ENCODE measurements around the gene TRAPPC3L. TPM values are rescaled to one million over a fixed set of nuclear protein-coding genes. Genes with fewer than 3 reads are reported as not detected.

The TRAPPC3L gene
- total and polyA plus RNA-seq, 2 of the 8 experiments (the other 6 are each of a cell fraction or from before 2014, with no cell fraction given): not detected

- H3K23ac ChIP-seq (ENCODE audit: insufficient read length): no peak overlapping the region
- no peak overlapping the region for H2BK12ac ChIP-seq (ENCODE audit: low read depth, low read length)
- no peak overlapping the region for H2BK15ac ChIP-seq (ENCODE audit: low read length)
- H2BK120ac ChIP-seq (replicated peaks; ENCODE audit: low read depth, low read length): no peak overlapping the region
- H3K23me2 ChIP-seq (ENCODE audit: low read depth, low read length): no peaks in the 10 kb centered on the region
- H3K56ac ChIP-seq (replicated peaks; ENCODE audit: insufficient read length, low read depth, low read length): no peak overlapping the region
- H3K79me2 ChIP-seq (ENCODE audit: control insufficient read depth in 1 of 2, insufficient read depth in 2 of 2, low read length in 2 of 2): no peaks in the 10 kb centered on the region
- H3K4me1 ChIP-seq (replicated peaks in 1 of 4; ENCODE audit: control insufficient read depth in 3 of 4, insufficient read depth in 4 of 4, low read length in 3 of 4): peaks cover 0 to 12% (median 9%) of the 10 kb centered on the region in 4 experiments; a peak in 5 of 7 replicates
- no peak overlapping the region for H3K4me2 ChIP-seq (ENCODE audit: insufficient read depth in 1 of 2, low read depth in 2 of 2, low read length in 2 of 2)
- no peaks in the 10 kb centered on the region for H3K27me3 ChIP-seq (replicated peaks in 1 of 4; ENCODE audit: control insufficient read depth in 3 of 4, extremely low read depth in 1 of 4, insufficient read depth in 3 of 4, low read length in 3 of 4)
- H3K18ac ChIP-seq (ENCODE audit: extremely low read depth, low read length): no peak overlapping the region
- H4K8ac ChIP-seq (ENCODE audit: extremely low read depth, insufficient read depth, low read length): no peak overlapping the region
- H3K9ac ChIP-seq (replicated peaks in 1 of 4; ENCODE audit: extremely low read depth in 1 of 4, low read depth in 3 of 4, low read length in 3 of 4): no peak overlapping the region
- H2BK20ac ChIP-seq (ENCODE audit: low read length): no peak overlapping the region
- no peak overlapping the region for H4K91ac ChIP-seq (replicated peaks; ENCODE audit: insufficient read length, low read length)
- WGBS, 2 experiments (ENCODE audit: extremely low coverage in 1 of 2, insufficient coverage in 1 of 2, insufficient read length in 1 of 2, insufficient replicate concordance in 2 of 2, low coverage in 1 of 2, low lambda C conversion rate in 2 of 2, missing lambda C conversion rate in 1 of 2): 57 to 100% methylated on average over 1 to 9 of the region's 9 CpGs
- H3K14ac ChIP-seq (ENCODE audit: insufficient read length): no peak overlapping the region
- FAIRE-seq (peak; percentile 78), DNase-seq (ENCODE audit: low read depth in 1 of 2, low spot score in 2 of 2) (no peak)
- H3K79me1 ChIP-seq (ENCODE audit: low read depth, low read length): no peaks in the 10 kb centered on the region
- POLR2A ChIA-PET (ENCODE audit: partially characterized antibody): interaction anchor here (0.7 to 1.1 kb wide), 4 partner anchors 22 to 305 kb away, joined by 3 read pairs; partner anchors contain the start of genes CALHM5 and RWDD1
- H2BK5ac ChIP-seq (ENCODE audit: low read depth, low read length): no peak overlapping the region
- no peak overlapping the region for H3K27ac ChIP-seq (ENCODE audit: low read depth, low read length)
- H4K20me1 ChIP-seq (replicated peaks in 1 of 2; ENCODE audit: control insufficient read depth in 1 of 2, insufficient read depth in 2 of 2, low read length in 2 of 2): no peaks in the 10 kb centered on the region
- CTCF ChIA-PET (ENCODE audit: partially characterized antibody): interaction anchor here (0.6 to 4.5 kb wide), 36 partner anchors 9 to 316 kb away, joined by 3 to 60 read pairs (median 5); partner anchors contain the start of genes CALHM5, RSPH4A, RWDD1 and TSPYL4
- H3K36me3 ChIP-seq (ENCODE audit: control insufficient read depth in 2 of 4, insufficient read depth in 4 of 4, low read length in 3 of 4): no peaks in the 10 kb centered on the region
- H3K9me3 ChIP-seq (ENCODE audit: insufficient read depth in 2 of 2, low read depth in 1 of 2, low read length in 1 of 2): no peaks in the 10 kb centered on the region
- H3K4me3 ChIP-seq (ENCODE audit: extremely low read depth in 1 of 4, insufficient read depth in 2 of 4, low read depth in 3 of 4, low read length in 4 of 4): no peak overlapping the region
- no peak overlapping the region for H2AK5ac ChIP-seq (ENCODE audit: low read depth, low read length)
- H4K5ac ChIP-seq (ENCODE audit: insufficient read length, low read depth, low read length): no peak overlapping the region
- H2AFZ ChIP-seq (ENCODE audit: low read length): peak overlapping the region; percentile 54; the same call in 1 of the 2 replicates
- no peak overlapping the region for H3K4ac ChIP-seq (replicated peaks; ENCODE audit: insufficient read length, low read depth, low read length)
- TF ChIP-seq, protein P1, sequence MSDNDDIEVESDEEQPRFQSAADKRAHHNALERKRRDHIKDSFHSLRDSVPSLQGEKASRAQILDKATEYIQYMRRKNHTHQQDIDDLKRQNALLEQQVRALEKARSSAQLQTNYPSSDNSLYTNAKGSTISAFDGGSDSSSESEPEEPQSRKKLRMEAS (IDR thresholded peaks at IDR 0.05): no peak
- TF ChIP-seq RAD21 (IDR thresholded peaks at IDR 0.05 in 1 of 2, conservative IDR thresholded peaks at IDR 0.05 in 1 of 2; ENCODE audit: low read depth in 2 of 2, low read length in 2 of 2) (peak; percentile 36 to 58; a peak in 3 of 4 replicates), SP1 (IDR thresholded peaks at IDR 0.05; ENCODE audit: low read depth, low read length) (no peak), TEAD4 (IDR thresholded peaks at IDR 0.05; ENCODE audit: low read depth, low read length) (no peak), EGR1 (IDR thresholded peaks at IDR 0.05; ENCODE audit: borderline replicate concordance, low read depth, low read length) (no peak), TCF12 (IDR thresholded peaks at IDR 0.05; ENCODE audit: low read depth, low read length) (no peak), GABPA (IDR thresholded peaks at IDR 0.05; ENCODE audit: borderline replicate concordance, insufficient read depth, low read length) (no peak), EP300 (IDR thresholded peaks at IDR 0.05; ENCODE audit: borderline replicate concordance in 1 of 2, low read depth in 2 of 2, low read length in 2 of 2) (no peak)
- TF ChIP-seq, protein P2, sequence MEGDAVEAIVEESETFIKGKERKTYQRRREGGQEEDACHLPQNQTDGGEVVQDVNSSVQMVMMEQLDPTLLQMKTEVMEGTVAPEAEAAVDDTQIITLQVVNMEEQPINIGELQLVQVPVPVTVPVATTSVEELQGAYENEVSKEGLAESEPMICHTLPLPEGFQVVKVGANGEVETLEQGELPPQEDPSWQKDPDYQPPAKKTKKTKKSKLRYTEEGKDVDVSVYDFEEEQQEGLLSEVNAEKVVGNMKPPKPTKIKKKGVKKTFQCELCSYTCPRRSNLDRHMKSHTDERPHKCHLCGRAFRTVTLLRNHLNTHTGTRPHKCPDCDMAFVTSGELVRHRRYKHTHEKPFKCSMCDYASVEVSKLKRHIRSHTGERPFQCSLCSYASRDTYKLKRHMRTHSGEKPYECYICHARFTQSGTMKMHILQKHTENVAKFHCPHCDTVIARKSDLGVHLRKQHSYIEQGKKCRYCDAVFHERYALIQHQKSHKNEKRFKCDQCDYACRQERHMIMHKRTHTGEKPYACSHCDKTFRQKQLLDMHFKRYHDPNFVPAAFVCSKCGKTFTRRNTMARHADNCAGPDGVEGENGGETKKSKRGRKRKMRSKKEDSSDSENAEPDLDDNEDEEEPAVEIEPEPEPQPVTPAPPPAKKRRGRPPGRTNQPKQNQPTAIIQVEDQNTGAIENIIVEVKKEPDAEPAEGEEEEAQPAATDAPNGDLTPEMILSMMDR (IDR thresholded peaks at IDR 0.05; ENCODE audit: control extremely low read depth in 1 of 3, insufficient read depth in 1 of 3, low read depth in 1 of 3, low read length in 3 of 3): peak in 2 of 3 experiments; percentile 21 to 56; a peak in 3 of 4 replicates
Observed at GRCh38 chr6:116533233-116533957, 12.1 kb downstream of the TRAPPC3L start.

Data from H1 (cell line).